ENCODE measurements around the gene SIRT4. TPM values are rescaled to one million over a fixed set of nuclear protein-coding genes. Genes with fewer than 3 reads are reported as not detected.
A peak's percentile ranks its signal among the peaks of the same experiment; 100 is the strongest.

Gene SIRT4
- total RNA-seq, 1 experiment from 2014 or later = 1.5 TPM

DNA sequence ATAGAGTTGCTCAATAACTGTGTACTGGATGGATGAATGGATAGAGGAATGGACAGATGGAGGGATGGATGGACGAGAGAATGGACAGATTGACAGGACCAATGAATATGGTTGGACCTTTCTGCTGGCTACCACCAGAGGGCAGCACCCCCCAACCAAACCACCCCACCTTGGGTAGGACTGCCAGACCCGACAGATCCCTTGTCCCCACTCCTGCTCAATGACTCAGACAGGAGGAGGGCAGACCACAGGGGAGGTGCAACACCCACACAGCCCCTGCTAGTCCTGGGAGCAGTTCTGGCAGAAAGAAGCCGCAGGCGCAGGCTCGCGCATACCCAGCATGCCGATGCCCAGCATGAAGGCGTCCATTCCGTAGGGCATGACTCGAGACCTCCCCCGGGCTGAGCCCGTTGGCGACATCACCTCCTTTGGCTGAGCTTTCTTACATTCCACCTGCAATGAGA, 54.5 kb downstream of the SIRT4 start:
- H3K27ac ChIP-seq (ENCODE audit: low read length) = 0 out of 2 replicates have a peak overlapping the region, but pooled peaks have one; percentile 20
- H3K9me3 ChIP-seq (ENCODE audit: control insufficient read depth, insufficient read depth, low read depth, low read length) = no peaks in the 10 kb centered on the region
- 0 out of 2 replicates have a peak, but pooled peaks cover 3% of the 10 kb centered on the region for H3K4me1 ChIP-seq (ENCODE audit: control insufficient read depth, insufficient read depth, low read length)
- peak; percentile 56 for DNase-seq (ENCODE audit: low read depth, low spot score)
- in situ Hi-C loops (cut with HindIII; ENCODE audit: low pct_unique_long_range_greater_than_20kb, low sequenced_read_pairs) = no loop called here
- ATAC-seq = peak; percentile 95
- ChIA-PET CTCF (interaction anchor here (0.6 to 1.1 kb wide), 4 partner anchors 10 to 74 kb away, joined by 3 to 8 read pairs (median 7); no protein-coding TSS in a partner anchor), POLR2A (no interaction called here)
- no peaks in the 10 kb centered on the region for H3K27me3 ChIP-seq (ENCODE audit: control insufficient read depth, insufficient read depth, low read length)
- H3K36me3 ChIP-seq (ENCODE audit: control insufficient read depth, insufficient read depth, low read length) = no peaks in the 10 kb centered on the region
- BruUV-seq (replicated peaks) = no TSS peak
- H3K4me3 ChIP-seq (ENCODE audit: low read depth in 2 of 2, low read length in 2 of 2) = peak overlapping the region; percentile 20 to 48
- TF ChIP-seq CTCF (IDR thresholded peaks at IDR 0.05) (peak; percentile 94), SIN3A (IDR thresholded peaks at IDR 0.05; ENCODE audit: borderline replicate concordance, insufficient read depth, low read depth, low read length) (no peak), REST (IDR thresholded peaks at IDR 0.05; ENCODE audit: insufficient read depth in 1 of 2, low read depth in 2 of 2, low read length in 1 of 2) (no peak), POLR2AphosphoS5 (IDR thresholded peaks at IDR 0.05; ENCODE audit: low read depth, low read length) (no peak)
- intact Hi-C loops (cut with micrococcal nuclease; ENCODE audit: unreplicated experiment) = loop anchor here (1.0 kb wide), 1 partner anchor 74 kb away; no protein-coding TSS in a partner anchor

DNA sequence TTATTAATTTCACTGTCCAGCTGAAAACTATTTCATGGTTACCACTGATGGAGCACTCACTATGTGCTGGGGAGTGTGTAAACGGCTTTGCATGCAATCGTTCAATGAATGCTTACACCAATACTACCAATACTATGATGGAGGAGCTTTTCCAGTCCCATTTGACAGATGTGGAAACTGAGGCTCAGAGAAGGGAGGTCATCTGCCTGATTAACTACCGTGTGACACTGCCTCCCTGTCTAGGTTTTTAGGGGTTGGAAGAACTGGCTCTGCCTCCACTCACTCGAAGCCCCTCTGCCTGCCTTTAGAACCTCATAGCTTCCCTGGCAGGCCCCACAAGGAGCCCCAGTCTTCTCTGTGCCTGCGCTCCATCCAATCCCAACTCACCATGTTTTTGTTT, 55.0 kb downstream of the SIRT4 start:
- intact Hi-C loops (cut with micrococcal nuclease; ENCODE audit: unreplicated experiment) = no loop called here
- H3K36me3 ChIP-seq (ENCODE audit: control insufficient read depth, insufficient read depth, low read length) = no peaks in the 10 kb centered on the region
- in situ Hi-C loops (cut with HindIII; ENCODE audit: low pct_unique_long_range_greater_than_20kb, low sequenced_read_pairs) = no loop called here
- H3K27me3 ChIP-seq (ENCODE audit: control insufficient read depth, insufficient read depth, low read length) = no peaks in the 10 kb centered on the region
- 0 out of 2 replicates have a peak, but pooled peaks cover 3% of the 10 kb centered on the region for H3K4me1 ChIP-seq (ENCODE audit: control insufficient read depth, insufficient read depth, low read length)
- H3K4me3 ChIP-seq (ENCODE audit: low read depth in 2 of 2, low read length in 2 of 2) = peak overlapping the region; percentile 20 to 48; a peak in 3 of 4 replicates
- ChIA-PET CTCF (interaction anchor here (0.6 to 1.1 kb wide), 5 partner anchors 10 to 92 kb away, joined by 3 to 8 read pairs (median 7); no protein-coding TSS in a partner anchor), POLR2A (no interaction called here)
- peak; percentile 10; the same call in 1 of the 2 replicates for ATAC-seq
- H3K9me3 ChIP-seq (ENCODE audit: control insufficient read depth, insufficient read depth, low read depth, low read length) = no peaks in the 10 kb centered on the region
- no peak for TF ChIP-seq TCF7L2 (IDR thresholded peaks at IDR 0.05; ENCODE audit: low read depth, low read length)
- TF ChIP-seq POLR2AphosphoS5 (IDR thresholded peaks at IDR 0.05; ENCODE audit: low read depth, low read length) = no peak
- no peak for TF ChIP-seq REST (IDR thresholded peaks at IDR 0.05; ENCODE audit: insufficient read depth in 1 of 2, low read depth in 2 of 2, low read length in 1 of 2)
- no peak for TF ChIP-seq CTCF (IDR thresholded peaks at IDR 0.05)
- no peak for TF ChIP-seq SIN3A (IDR thresholded peaks at IDR 0.05; ENCODE audit: borderline replicate concordance, insufficient read depth, low read depth, low read length)
- H3K27ac ChIP-seq (ENCODE audit: low read length) = 0 out of 2 replicates have a peak overlapping the region, but pooled peaks have one; percentile 20
- no TSS peak for BruUV-seq (replicated peaks)
- DNase-seq (ENCODE audit: low read depth, low spot score) = no peak
